HL-60 (cell line): ENCODE measurements around the gene TBC1D9B.

Source experiments
- DNase-seq, 2 experiments: peaks; one replicate each; pipeline ENCODE4 v3.0.0-alpha.2; 2010 to 2020; ENCODE audit warnings: low read depth in 1 of 2, low spot score in 1 of 2
- H3K27ac ChIP-seq: fragments of 250-450 bp; sonication (Bioruptor Pico); replicated peaks from 2 replicates; pipeline ENCODE4 v1.5.1; 2020; ENCODE audit warnings: mild to moderate bottlenecking, moderate library complexity
- H3K27me3 ChIP-seq: fragments of 250-450 bp; sonication (Bioruptor Pico); 2 replicates; pipeline ENCODE4 v1.5.1; 2021; ENCODE audit warnings: mild to moderate bottlenecking, moderate library complexity; ENCODE audit not compliant: insufficient read depth, poor library complexity, severe bottlenecking
- H3K4me3 ChIP-seq: replicated peaks from 2 replicates; pipeline ENCODE4 v1.5.1; 2011; ENCODE audit warnings: mild to moderate bottlenecking, control low read depth, low read length; ENCODE audit not compliant: insufficient read depth
- CTCF ChIP-seq: IDR thresholded peaks from one replicate; pipeline ENCODE4 v1.5.1; 2011; ENCODE audit warnings: low read length, control low read depth, inconsistent platforms; ENCODE audit not compliant: insufficient read depth
- GABPA ChIP-seq: IDR thresholded peaks from 2 replicates; pipeline ENCODE4 v1.6.1; 2012; ENCODE audit warnings: low read depth
- POLR2AphosphoS5 ChIP-seq: IDR thresholded peaks from 2 replicates; pipeline ENCODE4 v1.6.1; 2012; ENCODE audit warnings: low read depth
- SPI1 ChIP-seq: IDR thresholded peaks from 2 replicates; pipeline ENCODE4 v1.6.1; 2012; ENCODE audit warnings: low read depth, mild to moderate bottlenecking, borderline replicate concordance
- TF ChIP-seq, protein P1 (sequence below): IDR thresholded peaks from 2 replicates; pipeline ENCODE4 v1.6.1; 2012; ENCODE audit warnings: low read depth; ENCODE audit not compliant: insufficient replicate concordance

Gene TBC1D9B

GRCh38 chr5:179821298-179822058 lies 86.2 kb downstream of the TBC1D9B start:
- TF ChIP-seq CTCF (no peak), GABPA (no peak), POLR2AphosphoS5 (0 out of 2 replicates have a peak, but pooled peaks have one; percentile 27), SPI1 (no peak)
- TF ChIP-seq, protein P1, sequence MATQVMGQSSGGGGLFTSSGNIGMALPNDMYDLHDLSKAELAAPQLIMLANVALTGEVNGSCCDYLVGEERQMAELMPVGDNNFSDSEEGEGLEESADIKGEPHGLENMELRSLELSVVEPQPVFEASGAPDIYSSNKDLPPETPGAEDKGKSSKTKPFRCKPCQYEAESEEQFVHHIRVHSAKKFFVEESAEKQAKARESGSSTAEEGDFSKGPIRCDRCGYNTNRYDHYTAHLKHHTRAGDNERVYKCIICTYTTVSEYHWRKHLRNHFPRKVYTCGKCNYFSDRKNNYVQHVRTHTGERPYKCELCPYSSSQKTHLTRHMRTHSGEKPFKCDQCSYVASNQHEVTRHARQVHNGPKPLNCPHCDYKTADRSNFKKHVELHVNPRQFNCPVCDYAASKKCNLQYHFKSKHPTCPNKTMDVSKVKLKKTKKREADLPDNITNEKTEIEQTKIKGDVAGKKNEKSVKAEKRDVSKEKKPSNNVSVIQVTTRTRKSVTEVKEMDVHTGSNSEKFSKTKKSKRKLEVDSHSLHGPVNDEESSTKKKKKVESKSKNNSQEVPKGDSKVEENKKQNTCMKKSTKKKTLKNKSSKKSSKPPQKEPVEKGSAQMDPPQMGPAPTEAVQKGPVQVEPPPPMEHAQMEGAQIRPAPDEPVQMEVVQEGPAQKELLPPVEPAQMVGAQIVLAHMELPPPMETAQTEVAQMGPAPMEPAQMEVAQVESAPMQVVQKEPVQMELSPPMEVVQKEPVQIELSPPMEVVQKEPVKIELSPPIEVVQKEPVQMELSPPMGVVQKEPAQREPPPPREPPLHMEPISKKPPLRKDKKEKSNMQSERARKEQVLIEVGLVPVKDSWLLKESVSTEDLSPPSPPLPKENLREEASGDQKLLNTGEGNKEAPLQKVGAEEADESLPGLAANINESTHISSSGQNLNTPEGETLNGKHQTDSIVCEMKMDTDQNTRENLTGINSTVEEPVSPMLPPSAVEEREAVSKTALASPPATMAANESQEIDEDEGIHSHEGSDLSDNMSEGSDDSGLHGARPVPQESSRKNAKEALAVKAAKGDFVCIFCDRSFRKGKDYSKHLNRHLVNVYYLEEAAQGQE, result no peak
- peak in 1 of 2 experiments; percentile 92 for DNase-seq
- no peaks in the 10 kb centered on the region for H3K27me3 ChIP-seq
- H3K27ac ChIP-seq, result peak overlapping the region; percentile 89
- peak overlapping the region; percentile 88 for H3K4me3 ChIP-seq

DNA sequence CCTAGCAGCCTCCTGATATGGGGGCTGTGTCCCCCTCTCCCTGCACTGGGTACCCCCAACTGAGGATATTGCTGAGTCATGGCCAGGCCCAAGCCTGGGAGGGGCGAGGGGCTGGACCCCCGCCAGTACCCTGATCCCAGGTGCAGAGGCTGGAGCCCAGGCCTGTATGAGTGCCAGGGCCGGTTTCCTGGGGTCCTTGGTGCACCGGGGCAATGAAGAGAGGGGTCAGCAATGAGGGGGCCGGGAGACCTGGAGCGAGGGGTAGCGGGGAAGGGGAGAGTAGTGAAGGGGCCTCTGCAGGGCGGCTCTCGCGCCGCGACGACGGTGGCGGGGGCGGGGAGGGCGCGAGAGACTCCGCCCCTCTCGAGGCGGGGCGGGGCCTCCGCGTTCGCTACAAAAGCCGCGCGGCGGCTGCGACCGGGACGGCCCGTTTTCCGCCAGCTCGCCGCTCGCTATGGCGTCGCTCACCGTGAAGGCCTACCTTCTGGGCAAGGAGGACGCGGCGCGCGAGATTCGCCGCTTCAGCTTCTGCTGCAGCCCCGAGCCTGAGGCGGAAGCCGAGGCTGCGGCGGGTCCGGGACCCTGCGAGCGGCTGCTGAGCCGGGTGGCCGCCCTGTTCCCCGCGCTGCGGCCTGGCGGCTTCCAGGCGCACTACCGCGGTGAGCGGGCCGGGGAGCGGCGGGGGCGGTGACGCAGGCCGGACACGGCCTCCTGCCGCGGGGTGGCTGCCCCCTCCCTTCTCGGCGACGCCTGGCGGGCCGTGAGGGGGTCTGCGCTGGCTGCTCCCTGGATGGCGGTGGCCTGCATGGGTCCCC lies 87.0 kb downstream of the TBC1D9B start, which contains the start of gene SQSTM1:
TSS of gene SQSTM1 (plus strand) at position 423 of the 815 bp plus-strand sequence. CDS start at position 455, 32 bp downstream.
- H3K4me3 ChIP-seq, result peak within 1 kb of the TSS; percentile 88
- DNase-seq, result peak; percentile 66 to 84
- TF ChIP-seq, protein P1, result no peak
- TF ChIP-seq GABPA (no peak), CTCF (no peak), SPI1 (no peak), POLR2AphosphoS5 (peak; percentile 94)
- no peaks in the 10 kb centered on the region for H3K27me3 ChIP-seq
- H3K27ac ChIP-seq, result peak within 1 kb of the TSS; percentile 89

DNA sequence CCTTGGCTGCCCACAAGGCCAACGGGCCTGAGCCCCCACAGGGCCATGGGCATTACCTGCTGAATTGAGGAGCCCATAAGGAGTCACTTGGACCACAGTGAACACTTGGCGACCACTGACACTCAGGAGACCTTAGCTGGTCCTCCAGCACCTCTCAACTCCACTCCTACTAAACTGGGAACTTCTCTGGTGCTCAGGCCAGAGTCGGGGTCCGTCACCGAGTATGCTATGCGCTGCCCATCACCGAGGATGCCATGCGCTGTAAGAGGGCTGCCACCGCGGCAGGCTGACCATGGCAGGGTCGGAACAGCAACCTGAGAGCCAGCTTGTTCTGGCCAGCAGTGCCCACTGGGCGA lies 87.6 kb downstream of the TBC1D9B start:
- TF ChIP-seq POLR2AphosphoS5, result no peak
- TF ChIP-seq, protein P1, result no peak
- TF ChIP-seq GABPA, result no peak
- TF ChIP-seq CTCF, result no peak
- no peak for TF ChIP-seq SPI1
- Histone ChIP-seq H3K27me3 (no peaks in the 10 kb centered on the region), H3K4me3 (peak overlapping the region; percentile 88), H3K27ac (peak overlapping the region; percentile 89)
- no peak for DNase-seq
